Stromal cell of bone marrow (primary cell): ENCODE results near the gene STAU1.
A peak's percentile ranks its signal among the peaks of the same experiment; 100 is the strongest.
"Not testable (repeated sequence)": the region's sequence is repeated elsewhere in the genome, so short reads cannot be mapped to it uniquely, and the experiment has no call there.

Experiments used
- DNase-seq: peaks from one replicate; pipeline ENCODE4 v3.0.0-alpha.2; 2012; ENCODE audit warnings: low read depth

Gene STAU1

DNA sequence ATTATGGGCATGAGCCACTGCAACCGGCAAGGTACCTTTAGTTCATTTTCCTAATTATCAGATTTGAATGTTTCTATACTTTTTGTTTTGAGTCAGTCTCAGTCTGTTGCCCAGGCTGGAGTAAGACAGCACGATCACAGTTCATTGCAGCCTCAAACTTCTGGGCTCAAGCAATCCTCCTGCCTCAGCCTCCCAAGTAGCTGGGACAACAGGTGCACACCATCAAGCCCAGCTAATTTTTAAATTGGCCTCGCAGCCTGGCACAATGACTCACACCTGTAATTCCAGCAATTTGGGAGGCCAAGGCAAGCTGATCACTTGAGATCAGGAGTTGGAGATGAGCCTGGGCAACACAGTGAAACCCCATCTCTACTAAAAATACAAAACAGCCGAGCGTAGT, 24.4 kb downstream of the STAU1 start:
- no peak for DNase-seq

DNA sequence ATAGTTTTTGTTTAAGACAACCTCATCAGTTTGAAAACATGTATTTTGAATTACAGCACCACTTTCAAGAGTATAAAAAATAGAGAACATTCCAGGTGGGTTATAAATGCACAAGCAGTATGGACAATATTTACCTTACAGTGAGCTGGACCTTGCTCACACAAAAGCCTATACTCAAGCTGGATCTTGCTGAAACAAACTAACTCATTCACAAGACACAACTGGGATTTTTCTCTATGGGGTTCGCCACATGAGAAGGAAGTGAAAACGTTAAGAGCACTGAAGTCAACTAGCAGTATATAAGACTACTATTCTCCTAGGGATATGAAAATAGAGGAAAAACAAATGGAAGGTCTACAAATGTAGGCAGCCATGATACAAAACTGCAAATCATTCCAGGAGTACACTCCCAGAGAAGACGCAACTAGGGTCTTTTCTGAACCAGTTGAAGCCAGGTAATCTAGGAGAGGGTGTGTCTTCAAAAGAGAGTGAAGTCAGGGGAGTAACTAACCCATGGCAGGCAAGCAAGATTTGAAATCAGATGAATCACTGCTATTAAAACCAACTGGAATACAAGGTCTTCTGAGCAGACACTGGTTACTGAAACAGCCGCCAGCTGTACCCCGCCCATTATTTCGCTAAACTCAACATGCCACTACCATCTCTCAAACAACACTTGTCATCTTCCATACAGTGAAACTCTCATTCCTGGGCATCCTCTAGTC, 26.5 kb downstream of the STAU1 start:
- no peak for DNase-seq

DNA sequence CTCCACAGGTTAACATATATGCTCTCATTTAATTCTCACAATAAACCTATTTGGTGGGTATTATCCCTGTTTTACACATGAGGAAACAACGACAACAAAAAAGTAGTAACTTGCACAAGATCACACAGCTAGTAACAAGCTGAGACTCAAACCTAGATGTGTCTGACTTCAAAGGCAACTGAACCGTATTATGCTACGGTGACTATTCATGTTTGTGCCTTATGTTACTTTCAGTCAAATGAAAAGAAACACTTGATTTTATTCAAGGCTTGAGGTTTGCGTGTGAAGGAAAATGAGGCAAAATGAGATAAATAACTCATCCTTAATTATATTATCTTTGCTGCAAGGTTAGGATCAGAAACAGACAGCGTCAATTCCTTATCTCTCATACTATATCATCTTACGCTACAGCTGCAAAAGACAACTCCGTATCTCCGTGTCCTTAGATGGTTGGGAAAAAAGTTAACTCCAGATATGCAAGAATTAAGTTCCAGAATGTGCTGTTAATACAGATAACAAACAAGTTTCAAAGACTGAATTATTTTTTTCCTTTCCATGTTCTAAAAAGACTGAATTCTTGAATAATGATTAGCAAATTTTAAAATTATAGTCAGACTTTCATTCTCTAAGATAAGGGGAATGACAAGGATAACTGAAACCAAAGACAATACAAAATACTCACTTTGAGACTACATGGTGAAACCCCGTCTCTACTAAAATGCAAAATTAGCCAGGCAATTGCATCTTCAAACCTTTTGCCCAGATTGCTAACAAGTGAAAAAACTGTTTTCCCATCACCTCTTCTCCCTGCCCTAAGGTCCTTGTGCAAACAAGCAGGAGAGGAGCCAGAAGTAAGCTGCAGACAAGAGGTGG, 27.8 kb downstream of the STAU1 start:
- no peak for DNase-seq

DNA sequence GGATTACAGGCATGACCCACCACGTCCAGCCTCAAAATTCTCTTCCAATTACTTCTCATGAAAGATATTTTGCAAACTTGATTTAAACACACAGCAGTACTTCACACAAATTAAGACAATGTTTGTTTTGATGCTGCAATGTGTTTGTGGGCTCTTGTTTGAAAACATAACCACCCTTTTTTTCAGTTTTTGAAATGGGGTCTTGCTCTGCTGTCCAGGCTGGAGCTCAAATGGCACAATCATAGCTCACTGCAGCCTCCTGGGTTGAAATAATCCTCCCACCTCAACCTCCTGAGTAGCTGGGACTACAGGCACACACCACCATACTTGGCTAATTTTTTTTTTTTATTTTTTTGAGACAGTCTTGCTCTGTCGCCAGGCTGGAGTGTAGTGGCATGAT, 31.0 kb downstream of the STAU1 start:
- DNase-seq = no peak

DNA sequence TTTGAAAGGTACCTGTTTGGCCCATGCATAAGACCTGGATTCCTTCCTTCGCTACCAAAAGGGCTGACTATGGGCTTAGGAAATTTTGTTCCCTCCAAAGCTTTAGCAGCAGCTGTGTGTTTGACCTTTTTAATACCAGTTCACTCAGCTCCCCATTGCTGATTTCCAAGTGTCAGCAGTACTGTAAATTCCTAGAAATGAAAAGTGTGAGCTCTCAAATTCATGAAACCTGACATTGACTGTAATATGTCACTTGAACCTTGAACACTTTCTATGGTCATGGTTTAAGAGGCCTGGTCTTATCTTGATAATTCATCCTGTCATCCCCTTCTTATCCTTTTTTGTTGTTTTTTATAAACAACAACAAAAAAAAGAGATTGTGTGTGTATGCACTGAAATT, 31.7 kb downstream of the STAU1 start:
- no peak for DNase-seq

DNA sequence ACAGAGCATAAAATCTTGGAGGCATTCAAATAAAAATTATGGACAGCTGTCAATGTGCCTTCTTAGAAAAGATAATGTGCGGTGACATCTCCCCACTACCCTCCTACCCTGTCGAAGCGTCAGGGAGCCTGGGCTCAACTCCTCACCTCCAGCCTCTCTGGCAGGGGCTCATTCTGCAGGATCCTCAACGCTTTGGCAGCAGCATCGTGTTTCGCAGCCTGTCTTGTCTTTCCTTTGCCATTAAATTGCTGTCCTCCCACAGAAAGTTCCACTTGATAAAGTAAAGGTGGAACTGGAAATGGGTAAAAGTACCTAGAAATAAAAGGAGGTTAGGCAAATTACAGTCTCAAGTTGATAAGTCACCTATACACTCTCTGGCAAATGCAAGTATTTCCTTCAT, 36.7 kb downstream of the STAU1 start:
- DNase-seq = no peak

DNA sequence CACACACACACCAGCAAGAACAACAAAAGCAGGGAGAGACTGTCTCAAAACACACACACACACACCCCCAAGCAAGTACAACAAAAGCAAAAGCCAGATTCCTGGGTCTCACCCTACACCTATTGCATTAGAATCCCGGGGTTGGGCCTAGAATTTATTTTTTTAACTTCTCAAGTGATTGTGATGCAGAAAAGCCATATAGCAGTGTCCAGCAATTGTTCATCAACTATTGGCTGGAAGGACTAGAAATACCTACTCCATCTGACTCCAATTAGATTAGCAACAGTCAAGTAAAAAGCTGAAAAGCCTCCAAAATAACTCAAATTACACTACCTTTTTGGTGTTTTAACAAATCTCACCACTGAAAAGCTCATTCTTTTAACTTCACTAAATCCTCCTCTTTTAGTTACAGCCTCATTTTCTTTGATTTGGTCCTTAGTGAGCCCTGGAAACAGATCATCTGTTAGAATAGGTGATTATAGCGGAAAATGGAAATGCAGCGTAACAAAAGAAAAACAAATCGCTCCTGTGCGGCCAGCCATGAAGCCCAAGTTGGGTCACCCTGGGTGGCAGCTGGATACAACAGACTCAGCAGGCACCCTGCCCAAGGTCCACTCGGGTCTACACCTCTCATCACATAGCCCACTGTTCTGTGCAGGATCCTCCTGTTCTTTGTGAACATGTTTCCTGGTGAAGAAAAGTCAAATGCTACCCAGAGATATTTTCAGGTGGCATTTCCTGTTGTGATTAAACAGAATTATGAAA, 38.7 kb downstream of the STAU1 start:
- DNase-seq = no peak

DNA sequence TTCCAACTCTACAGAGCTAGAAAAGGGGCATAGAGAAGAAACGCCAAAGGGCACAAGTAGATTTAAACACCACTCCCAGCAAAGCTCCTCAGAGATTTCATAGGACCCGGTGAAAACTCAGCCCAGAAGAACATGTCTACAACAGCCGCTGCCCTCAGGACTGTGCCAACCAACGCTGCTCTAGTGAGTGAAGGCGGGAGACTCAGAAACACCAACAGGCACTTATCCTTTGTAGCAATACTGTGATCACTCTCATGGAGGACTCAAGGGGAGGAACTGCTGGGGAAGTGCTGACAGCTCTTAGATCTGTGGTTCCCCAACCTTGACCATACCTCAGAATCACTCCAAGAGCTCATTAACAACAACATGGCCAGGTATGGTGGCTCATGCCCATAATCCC, 39.5 kb downstream of the STAU1 start:
- DNase-seq = no peak

DNA sequence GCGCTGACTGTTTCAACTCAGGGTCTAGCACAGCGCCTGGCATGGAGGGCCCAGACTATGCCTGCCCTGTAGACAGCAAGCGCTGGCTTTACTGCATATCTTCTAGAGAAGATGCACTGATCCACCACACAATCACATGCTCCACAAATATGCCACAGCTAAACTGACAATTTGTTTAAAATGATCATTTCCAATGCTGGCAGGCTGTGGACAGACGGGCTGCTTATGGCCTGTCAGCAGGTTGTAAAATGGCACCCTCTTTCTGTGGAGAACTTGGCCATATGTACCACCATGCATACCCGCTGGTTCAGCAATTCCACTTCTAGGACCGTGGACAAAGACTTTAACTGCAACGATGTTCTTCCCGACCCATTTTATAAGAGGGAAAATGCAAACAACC, 40.8 kb downstream of the STAU1 start:
- DNase-seq = no peak

DNA sequence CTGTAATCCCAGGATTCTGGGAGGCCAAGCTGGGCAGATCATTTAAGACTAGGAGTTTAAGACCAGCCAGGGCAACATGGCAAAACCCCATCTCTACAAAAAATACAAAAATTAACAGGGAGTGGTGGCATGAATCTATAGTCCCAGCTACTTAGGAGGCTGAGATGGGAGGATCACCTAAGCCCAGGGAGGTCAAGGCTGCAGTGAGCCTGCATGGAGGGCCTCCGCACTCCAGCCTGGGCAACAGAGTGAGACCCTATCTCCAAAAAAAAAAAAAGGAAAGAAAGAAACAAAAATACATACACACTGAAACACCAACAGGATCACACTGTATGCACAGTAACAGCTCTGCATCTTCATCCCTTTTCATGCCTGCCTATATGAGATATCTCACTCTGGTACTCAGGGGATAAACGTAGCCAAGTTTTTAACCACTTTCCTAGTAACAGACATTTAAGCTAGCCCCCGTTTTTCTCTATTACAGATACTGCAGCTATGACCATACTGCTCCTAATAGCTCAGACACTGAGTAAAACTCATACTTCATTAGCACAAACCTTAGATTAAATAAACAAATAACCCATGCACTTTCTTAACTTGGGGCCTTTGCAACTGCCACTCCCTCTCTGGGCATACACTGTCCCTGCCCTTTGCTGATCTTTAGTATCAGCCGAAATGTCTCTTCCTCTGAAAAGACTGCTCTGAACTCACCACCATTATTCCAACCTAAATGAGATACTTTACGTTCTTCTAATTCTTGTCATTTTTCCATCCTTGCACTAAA, 41.5 kb downstream of the STAU1 start:
- DNase-seq = no peak

DNA sequence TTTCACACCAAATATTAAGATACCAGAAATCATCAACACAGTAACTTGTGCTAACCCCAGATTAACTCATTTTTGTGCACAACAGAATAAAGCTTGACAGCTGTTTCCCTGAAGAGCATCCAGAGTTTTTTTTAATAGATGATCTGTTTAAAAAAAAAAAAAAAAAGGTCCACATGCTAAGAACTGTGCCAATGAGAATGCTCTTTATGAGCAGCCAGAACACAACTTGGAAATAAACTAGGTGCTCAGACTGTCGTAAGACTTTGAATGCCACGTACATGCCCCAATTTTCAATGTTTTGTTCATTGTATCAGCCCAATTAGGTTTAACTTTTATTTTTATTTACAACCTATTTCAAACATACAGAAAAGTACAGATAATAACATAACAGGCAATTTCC, 47.3 kb downstream of the STAU1 start:
- DNase-seq = no peak

DNA sequence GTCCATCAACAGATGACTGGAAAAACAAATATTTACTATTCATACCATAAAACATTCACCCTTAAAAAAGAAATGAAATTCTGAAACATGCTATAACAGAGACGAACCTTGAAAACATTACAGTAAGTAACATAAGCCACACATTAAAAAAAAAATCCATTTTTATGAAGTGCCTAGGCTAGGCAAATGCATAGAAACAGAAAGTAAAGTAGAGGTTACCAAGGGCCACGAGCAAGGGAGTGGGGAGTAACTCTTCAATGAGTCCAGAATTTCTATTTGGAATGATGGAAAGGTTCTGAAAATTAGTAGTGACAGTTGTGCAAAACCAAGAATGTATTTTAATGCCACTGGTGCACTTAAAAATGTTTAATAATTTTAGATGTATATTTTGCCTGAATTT, 47.7 kb downstream of the STAU1 start:
- DNase-seq = no peak

DNA sequence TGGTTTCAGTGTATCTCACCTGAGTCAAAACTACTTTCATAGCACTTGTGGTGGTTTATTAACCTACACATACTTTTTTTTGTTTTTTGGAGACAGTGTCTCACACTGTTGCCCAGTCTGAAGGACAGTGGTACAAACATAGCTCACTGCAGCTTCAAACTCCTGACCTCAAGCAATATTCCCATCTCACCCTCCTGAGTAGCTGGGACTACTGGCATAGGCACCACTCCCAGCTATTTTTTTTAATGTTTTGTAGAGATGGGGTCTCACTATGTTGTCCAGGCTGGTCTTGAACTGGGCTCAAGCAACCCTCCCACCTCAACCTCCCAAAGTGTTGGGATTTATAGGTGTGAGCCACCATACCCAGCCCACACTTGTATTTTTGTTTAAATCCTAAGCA, 49.7 kb downstream of the STAU1 start:
- DNase-seq = no peak

DNA sequence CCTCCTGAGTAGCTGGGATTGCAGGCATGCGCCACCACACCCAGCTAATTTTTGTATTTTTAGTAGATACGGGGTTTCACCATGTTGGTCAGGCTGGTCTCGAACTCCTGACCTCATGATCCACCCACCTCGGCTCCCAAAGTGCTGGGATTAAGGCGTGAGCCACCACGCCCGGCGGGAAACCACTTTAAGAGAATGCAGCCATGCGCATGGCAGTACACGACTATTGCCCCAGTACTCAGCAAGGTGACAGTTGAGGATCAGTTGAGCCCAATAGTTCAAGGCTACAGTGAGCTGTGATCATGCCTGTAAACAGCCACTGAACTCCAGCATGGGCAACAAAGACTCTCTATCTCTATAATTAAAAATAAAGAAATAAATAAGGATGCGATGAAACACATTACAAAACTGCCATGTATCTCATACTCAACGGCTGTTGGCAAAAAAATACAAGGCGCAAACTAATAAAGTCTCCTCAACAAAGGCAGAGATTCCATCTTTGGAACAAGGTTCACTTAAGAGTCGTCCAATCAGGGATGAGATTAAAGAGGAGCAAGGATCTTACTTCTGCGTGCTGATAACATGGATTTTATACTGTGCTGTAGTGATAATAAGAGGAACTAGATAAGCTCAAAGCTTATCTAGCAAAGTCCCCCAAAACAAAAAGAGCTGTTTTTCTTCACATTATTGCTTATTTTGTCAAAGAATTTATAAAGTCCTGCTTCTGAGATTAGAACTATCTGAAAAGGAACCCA, 51.1 kb downstream of the STAU1 start:
- DNase-seq = no peak

DNA sequence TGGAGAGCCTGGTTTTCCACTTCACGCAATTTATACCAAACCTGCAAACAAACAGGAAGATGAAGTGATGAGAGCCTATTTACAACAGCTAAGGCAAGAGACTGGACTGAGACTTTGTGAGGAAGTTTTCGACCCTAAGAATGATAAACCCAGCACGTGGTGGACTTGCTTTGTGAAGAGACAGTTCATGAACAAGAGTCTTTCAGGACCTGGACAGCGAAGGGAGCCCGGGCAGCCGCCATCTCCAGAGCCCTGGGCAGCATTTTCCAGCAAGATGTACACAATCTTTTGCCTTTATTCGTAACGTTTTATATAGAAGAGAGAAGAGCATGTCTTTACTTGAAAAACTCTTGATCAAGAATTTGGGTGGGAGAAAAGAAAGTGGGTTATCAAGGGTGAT, 53.3 kb downstream of the STAU1 start:
- DNase-seq = not testable (repeated sequence)

DNA sequence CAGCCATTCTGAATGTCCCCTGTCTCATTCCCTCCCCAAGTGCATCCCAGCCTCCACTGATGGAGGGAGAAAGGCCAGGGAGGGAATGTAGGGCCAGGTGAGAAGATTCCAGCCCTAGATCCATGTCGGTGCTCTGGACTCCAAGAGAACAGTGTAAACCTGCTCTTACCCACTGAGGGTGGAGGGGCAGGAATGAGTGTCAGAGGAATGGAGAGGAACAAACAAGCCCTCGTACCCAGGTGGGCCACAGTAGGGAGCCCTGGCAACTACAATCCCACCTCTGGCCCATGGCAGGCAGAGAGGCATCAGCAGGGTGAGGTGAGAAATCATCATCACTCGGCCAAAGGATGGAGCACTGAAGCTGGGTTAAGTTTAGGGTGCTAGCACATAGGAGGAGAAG, 54.6 kb downstream of the STAU1 start:
- no peak for DNase-seq

DNA sequence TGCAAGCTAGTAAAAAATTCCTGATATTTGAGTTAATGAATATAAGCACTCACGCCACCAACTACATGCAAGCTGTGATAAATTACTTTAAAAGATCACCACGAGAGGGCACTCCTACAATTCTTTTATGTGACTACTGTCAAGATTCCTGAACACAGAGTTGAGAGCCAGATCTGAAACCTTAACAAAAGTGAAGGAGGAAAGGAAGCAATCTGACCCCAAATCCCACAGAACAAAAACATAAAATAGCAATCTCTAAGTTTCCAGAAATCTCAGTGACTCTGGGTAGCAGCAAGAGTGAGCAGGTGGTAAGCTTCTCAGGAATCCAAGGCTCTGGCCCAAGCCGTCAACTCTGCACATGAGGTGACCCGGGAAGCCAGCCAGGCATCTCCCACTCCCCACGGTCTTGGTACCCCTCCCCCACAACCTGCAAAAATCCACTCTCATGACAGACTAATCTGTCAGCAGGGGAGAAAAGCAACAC, 55.1 kb downstream of the STAU1 start:
- peak; percentile 56 for DNase-seq

DNA sequence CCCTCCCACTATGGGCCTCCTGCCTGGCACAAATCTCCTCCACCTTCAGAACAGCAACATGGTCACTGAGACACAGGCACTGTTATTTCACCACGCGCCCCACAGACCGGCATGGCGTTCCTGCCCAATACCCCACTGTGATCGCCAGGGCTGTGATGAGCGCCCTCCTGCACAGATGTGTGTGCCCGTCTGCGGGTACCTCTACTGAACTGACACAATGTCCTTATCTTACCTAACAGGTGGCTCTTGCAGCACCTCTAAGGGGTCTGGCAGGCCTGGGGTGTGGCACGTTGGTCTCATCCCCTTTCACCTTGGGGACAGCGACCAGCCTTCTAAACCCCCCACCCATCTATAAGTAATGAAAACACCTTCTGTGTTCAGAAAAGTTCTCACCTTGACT, 64.2 kb downstream of the STAU1 start:
- DNase-seq = no peak

DNA sequence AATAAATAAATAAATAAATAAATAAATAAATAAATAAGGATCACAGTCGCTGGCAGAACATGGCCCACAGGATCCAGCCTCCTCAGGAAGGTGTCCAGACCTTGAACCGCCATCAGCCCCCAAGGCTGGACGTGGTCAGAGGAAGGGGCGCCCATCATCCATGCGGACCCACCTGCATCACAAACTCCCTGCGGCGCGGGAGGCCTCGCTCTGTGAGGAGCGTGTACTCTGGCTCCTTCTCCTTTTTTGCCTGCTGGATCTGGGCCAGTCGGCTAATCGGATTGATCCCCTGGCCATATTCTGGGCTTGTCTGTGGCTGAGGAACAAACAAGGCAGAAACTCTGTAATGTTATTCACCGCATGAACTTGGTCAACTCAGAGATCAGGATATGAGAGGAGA, 65.2 kb downstream of the STAU1 start:
- no peak for DNase-seq

DNA sequence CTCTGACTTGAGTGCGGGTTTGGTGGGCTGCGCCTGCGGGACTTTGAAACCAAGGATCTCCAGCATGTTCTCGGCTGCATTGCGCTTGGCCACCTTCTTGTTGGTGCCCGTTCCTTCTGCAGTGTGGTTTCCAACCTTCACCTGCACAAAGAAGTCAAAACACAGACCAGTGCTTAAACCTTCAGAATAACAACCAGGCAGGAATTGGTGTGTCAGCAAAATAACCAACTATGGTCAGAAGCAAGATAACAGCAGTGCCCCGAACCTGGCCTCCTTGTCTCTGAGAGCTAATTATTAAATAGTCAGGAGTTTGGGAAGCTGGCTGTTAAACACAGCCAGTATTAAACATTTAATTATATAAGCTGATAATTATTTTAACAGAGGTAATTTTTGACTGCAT, 68.1 kb downstream of the STAU1 start:
- DNase-seq = no peak

DNA sequence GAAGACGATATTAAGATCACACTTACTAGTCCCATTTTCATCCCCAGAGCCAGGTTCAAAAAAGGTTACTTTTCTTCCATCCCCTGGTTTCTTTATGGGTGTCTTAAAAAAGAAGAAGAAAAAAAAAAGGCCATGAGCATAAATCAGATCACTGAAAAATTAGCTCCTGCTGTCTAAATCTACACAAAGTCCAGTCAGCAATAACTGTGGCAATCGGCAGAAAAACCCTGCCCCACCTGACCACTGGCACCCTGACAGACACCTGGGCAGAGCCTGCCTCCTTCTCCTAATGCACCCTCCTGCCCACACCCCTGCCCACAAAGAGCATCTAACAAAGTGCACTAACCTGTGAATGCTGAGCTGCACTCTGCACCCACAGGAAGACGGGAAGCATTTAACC, 69.8 kb downstream of the STAU1 start:
- DNase-seq = no peak
